CD4-positive, alpha-beta T cell treated with Interferon alpha-2 for 1 hour (primary cell): ENCODE results near the gene USP37.
"Not testable (repeated sequence)": the region's sequence is repeated elsewhere in the genome, so short reads cannot be mapped to it uniquely, and the experiment has no call there.

ENCODE experiments used
- DNase-seq, 2 donors: peaks; one replicate each; pipeline ENCODE4 v3.0.0-alpha.2; 2020 to 2022

Gene USP37

DNA sequence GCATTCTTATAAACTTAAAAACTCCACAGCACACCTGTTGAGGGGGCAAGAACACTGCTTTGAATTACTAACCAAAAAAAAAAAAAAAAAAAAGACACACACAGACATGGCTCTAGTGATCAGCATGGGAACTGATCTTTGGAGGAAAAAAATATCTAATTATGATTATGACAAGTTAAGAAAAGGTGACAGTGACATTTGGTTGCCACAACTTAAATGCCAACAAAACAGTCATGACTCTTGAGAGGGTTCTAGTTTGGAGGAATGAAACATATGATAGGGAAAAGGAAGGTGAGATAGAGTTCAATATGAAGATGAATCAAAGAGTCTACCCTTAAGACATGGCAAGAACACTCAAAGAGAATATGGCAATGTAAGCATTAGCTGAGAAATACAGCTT lies 20.6 kb downstream of the USP37 start:
- no peak for DNase-seq

DNA sequence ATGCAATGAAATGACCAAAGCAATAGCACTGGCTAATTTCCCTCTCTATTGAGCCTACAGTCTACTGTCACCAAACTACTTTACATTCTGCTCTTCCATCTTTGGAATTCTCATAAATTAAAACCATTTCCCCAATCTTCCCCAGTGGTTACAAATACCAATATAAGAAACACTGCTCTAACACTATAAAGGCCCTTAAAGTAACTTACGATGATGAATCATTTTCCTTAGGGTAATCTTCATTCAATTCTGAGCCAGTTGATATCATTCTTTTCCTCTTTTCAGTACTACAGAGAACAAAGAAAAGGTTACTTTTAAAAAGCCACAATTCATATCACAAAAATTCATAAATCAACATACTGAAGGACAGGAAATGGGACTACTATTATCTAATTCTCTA lies 22.1 kb downstream of the USP37 start:
- no peak for DNase-seq

DNA sequence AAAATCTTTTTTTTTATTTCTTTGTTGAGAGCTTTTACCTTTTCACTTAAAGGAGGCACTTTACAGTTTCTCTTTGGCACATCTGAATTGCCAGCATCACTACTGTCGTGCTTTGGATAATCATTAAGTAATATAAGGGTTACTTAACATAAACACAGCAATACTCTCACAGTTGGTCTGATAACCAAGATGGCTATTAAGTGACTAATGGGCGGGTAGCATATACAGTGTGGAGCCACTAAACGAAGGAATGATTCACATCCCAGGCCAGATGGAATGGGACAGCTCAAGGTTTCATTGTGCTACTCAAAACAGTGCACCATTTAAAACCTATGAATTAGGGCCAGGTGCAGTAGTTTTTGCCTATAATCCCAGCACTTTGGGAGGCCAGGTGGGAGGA lies 28.1 kb downstream of the USP37 start:
- no peak for DNase-seq

DNA sequence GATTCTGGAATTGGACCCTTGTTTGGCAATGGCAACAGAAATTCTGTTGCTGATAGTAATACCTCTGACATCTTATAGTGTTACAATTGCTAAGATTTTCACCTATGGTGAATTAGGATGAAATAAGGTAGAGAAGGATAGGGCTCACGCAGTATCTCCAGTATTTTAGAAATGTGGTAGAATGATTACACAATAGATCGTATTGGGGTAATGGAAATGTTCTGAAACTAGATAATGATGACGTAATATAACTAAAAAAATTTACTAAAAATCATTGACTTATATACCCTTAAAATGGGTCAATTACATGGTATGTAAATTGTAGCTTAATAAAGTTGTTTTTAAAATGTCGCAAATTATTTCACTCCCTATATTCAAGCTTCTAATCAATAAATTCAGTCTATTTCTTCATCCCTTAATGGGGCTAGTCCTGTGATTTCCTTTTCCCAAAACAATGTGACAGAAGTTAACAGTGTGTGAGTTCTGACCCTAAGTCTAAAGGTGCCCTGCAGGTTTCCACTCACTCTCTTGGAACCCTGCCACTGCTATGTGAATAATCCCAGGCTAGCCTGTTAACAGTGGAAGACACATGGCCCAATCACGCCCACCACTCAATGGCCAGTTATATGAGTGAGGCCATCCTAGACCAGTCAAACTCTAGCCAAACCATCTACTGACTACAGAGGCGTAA lies 31.2 kb downstream of the USP37 start:
- no peak for DNase-seq

DNA sequence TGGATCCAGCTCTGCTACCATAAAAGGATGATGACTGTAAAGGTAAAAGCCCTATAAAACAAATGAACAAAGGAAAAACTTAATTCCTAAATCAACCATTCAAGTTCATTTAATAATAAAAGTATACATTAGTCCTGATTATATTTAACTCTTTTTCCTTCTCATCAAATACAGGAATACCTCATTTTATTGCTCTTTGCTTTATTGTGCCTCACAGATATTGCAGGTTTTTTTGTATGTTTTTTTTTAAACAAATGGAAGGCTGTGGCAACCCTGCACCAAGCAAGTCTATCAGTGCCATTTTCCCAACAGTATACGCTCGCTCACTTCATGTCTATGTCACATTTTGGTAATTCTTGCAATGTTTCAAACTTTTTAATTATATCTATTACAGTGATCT lies 38.2 kb downstream of the USP37 start:
- no peak for DNase-seq

DNA sequence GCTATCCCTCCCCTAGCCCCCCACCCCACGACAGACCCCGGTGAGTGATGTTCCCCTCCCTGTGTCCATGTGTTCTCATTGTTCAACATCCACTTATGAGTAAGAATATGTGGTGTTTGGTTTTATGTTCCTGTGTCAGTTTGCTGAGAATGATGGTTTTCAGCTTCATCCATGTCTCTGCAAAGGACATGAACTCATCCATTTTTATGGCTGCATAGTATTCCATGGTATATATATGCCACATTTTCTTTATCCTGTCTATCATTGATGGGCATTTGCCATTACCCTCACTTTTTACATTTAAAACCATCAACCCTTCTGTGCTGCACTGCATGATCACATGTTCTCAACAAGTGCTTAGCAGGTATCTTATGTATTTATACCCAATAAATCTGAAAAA lies 39.7 kb downstream of the USP37 start:
- not testable (repeated sequence) for DNase-seq

DNA sequence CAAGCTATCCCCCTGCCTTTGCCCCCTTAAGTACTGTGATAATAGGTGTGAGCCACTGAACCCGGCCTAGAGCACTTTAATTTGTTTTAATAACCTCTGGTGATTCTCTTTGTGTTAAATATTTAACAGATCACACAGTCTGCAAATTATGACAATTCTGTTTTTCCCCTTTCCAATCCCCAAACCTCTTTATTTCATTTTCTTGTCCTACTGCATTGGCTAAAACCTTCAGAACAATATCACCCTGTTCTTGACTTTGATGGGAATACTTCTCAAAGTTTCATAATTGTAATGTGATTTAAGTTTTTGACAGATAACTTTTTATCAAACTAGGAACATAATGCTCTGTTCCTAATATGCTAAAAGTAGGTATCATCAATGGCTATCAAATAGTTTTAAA lies 44.5 kb downstream of the USP37 start:
- no peak for DNase-seq

DNA sequence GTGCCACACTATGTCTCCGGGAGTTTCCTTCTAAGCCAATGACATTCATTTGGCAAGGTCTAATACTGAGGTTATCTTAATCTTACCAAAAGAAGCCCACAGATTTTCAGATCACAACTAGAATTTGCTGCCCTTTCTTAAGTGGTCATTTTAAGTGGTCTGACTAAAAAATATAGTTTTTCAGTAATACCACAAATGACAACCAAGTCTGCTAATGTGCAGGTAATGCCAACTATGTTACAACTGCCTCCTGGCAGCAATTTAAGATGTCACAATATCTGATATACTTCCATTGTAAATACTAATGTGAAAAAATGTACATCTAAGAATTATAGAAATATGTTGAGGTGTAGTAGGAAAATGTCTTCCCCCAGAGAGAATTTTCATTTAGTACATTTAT lies 49.3 kb downstream of the USP37 start:
- DNase-seq: no peak

DNA sequence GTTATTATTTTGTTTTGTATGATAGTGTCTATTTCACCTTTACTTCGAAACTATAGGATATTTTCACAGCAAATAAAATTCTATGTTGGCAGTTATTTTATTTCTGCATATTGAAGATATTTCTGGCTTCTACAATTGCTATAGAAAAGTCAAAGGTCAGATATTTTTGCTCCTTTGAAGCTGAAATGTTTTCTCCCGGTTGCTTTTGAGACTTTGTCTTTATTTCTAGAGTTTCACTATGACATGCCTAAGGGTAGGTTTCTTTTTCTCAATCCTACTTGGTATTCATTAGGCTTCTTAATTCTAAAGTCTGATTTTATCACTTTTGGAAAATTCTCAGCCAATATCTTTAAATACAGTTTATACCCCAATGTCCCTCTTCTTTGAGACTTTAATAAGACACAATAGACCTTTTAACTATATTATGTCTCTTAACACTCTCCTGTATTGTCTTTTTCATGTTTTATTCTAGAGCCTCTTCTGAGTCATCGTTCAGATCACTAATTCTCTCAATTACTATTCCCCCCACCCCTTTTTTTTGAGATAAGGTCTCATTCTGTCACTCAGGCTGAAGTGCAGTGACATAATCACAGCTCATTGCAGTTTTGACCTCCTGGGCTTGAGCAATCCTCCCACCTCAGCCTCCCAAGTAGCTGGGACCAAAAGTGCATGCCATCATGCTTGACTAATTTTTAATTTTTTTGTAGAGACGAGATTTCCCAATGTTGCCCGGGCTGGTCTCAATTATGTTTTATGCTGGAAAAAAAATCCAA lies 50.5 kb downstream of the USP37 start:
- DNase-seq: no peak

DNA sequence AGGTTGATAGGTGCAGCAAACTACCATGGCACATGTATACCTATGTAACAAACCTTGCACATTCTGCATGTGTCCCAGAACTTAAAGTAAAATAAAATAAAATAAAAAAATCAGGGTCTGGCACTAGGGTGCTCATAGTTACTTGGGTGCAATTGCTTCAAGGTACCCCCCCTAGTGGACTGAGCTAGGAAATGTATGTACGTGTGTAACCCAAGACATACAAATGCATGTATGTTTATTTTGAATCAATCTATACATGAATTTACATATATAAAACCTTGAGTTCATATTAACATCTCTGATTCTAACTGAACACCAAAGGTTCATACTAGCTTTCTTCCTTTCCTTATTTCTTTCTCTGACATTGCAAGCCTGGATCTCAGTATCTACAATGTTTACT lies 51.5 kb downstream of the USP37 start:
- DNase-seq: peak; percentile 15 to 50

DNA sequence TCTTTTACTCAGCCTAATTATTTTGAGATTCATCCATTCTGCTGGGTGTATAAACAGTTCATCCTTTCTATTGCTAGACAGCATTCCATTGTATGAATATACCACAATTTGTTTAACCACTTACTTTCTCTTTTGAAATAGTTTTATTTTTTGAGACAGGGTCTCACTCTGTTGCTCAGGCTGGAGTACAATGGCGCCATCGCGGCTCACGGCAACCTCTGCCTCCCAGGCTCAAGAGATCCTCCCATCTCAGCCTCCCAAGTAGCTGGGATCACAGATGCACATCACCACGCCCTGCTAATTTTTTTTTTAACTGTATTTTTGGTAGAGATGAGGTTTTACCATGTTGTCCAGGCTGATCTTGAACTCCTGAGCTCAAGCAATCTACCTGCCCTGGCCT lies 54.5 kb downstream of the USP37 start:
- DNase-seq: no peak

DNA sequence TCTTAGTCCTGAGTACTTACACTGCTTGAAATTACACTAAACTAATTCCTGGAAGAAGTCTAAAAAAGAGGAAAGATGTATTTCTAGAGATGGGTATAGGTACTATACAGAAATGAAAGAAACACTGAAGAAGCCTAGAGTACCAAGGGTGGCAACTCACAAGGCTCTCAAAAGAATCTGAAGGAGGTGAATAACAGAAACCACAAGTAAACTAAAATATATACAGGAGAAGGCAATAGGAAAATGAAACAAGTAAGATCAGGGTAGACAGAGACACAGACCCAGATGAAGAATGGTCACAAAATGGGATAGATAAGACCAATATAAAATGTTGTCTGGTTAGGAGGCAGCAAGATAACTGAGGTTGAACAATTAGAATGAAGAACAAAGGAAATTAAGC lies 59.9 kb downstream of the USP37 start:
- no peak for DNase-seq

DNA sequence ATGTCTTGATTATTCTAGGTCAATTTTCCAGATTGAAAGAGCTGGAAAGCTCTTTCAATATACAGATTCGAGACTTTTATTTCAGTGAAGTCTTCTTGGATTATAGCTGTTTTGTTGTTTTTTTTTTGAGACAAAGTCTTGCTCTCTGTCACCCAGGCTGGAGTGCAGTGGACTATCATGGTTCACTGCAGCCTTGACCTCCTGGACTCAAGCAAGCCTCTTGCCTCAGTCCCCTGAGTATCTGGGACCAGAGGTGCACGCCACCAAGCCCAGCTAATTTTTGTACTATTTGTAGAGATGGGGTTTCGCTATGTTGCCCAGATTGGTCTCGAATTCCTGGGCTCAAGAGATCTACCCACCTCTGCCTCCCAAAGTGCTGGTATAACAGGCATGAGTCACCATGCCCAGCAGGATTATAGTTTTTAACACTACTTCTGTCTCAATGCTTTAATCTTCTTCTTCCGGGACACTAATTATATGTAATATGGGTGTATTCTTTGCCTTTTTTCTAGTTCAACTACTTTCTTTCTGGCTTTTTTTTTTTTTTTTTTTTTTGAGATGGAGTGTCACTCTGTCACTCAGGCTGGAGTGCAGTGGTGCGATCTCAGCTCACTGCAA lies 62.3 kb downstream of the USP37 start:
- no peak for DNase-seq

DNA sequence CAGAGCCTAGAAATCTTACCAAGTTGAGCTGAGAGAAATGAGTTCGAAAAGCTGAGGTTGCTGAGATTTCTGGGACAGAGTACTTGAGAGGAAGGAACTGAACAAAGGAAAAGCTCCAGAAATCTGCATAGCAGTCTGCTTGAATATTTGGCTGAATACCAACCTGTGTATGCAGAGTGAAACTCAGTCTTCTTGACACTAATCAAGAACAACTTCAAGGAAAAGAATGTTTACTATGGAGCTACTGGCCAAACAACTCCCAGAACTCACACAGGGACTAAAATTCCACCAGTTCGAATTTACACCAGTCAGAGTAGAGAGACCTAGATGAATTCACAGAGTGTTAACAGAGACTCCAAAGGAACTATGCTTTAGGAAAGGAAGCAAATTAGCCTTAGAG lies 66.5 kb downstream of the USP37 start:
- DNase-seq: no peak

DNA sequence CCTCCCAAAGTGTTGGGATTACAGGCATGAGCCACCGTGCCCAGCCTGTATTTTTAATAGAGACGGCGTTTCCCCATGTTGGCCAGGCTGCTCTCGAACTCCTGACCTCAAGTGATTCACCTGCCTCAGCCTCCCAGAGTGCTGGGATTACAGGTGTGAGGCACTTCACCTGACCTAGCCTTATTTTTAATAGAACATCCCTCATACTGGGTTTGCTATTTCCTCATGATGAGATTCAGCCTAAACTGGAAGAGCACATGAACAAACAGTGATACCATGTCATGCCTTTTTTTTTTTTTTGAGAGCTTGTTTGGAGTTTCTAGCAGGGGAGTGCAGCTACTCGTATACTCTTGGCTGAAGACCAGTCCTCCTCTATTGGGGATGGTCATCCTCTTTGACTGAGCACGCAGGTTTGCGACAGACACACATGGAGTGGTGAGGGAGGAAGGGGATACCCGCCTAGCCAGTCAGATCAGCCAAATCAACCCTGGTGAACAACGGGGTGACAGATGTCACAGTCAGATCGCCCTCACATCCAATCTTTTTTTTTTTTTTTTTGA lies 67.6 kb downstream of the USP37 start:
- DNase-seq: no peak

DNA sequence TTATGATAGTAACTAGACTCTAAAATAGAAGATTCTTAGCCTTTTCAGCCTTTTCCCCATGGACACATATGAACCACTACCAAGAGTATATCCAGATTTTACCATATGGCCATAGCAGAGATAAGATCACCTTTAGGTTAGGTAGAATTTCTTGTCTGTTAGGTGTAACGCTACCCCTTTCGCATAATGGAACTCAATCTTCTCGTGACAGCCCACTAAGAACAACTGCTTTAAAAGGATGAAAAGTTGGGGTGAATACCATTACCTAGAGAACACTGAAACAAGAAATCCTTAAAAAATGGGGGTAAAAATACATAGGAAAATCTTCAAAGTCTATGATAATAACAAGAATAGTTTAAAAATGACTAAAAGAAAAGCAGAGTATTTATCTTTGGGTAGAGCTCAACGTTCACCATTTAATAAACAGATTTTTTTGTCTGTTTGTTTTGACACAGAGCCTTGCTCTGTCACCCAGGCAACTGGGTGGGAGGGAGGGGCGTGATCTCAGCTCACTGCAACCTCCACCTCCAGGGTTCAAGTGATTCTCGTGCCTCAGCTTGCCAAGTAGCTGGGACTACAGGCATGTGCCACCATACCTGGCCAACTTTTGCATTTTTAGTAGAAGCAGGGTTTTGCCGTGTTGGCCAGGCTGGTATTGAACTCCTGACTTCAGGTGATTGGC lies 82.0 kb downstream of the USP37 start:
- no peak for DNase-seq

DNA sequence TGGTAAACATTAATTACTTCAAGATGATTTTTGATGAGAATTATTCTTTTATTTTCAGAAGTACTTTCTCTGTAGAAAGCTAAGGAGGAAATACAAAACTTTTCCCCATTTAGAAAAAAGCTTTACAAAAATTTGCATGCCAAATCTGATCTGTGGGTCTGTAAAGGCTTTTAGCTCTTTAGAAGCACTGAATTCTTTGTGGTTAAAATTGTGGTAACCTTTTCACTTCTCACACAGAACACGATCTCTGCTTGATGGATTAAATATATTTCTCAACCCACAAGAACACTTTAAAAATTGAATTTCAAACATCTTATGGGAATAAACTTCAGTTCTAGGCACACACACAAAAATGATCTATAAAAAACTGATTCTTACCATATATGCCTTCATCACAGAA lies 85.5 kb downstream of the USP37 start:
- no peak for DNase-seq

DNA sequence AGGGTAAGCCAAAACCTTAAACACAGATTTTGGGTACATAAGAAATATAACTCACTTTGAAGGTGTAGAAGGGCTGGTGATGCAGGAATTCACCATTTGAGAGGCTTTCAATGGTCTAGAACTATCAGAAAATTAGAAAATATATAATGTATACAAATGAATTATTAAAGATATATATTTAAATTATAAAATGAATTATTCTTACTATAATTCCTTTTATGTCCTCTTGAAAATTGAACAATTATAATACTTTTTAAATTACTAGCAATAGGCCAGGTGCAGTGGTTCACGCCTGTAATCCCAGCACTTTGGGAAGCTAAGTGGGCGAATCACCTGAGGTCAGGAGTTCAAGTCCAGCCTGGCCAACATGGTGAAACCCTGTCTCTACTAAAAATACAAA lies 88.6 kb downstream of the USP37 start:
- no peak for DNase-seq

DNA sequence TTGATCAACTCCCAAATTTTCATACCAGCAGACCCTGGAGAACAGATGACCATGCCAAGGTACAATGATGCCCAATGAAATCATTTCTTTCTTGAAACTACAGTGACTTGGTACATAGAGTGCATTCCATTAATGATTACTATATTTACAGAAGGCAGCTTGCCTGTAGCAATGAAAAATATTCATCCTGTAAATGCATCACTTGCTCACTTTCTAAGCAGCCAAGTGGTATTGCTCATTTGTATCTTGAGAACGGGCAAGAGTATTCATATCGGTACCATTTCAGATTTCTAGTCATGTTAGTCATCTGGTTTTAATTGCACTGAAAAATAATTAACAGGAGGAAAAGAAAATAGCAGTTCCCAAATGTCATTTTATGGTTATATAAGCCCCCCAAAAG lies 89.6 kb downstream of the USP37 start:
- no peak for DNase-seq

DNA sequence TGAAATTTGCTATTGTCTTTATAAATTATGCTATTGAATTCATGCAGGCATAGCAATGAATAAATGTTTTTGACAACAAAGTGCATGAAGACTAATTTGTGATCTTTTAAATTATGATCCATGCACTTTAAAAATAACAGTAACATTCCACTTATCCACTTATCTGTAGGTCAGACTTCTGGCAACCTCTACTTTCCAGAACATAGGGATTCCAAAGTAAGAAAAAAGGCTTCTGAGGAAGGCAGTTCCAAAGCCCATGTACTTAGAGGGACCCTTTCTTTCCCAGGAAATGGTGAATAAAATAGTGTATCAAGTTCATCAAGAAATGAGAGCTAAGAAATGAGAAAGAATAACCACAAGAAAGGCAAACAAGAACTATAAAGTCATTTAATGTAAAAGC lies 90.9 kb downstream of the USP37 start:
- DNase-seq: no peak

DNA sequence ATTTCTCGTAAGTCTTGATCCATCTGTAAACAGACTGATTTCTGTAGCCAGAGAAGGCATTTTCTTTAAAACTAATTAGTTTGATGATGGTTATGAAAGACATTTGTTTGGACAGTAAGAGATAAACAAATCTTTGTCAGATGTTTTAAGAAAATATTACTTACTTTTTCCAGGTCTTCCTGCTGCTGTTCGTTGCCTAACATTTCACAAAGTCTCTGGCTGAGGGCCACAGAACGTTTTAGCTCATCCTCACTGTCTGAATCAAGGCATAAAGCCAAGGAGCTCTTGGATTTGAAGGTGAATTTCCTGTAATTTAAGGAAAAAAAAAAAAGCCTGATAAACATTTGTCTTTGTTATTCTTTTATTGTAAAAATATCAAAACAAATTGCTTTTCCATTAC lies 91.5 kb downstream of the USP37 start:
- DNase-seq: no peak

DNA sequence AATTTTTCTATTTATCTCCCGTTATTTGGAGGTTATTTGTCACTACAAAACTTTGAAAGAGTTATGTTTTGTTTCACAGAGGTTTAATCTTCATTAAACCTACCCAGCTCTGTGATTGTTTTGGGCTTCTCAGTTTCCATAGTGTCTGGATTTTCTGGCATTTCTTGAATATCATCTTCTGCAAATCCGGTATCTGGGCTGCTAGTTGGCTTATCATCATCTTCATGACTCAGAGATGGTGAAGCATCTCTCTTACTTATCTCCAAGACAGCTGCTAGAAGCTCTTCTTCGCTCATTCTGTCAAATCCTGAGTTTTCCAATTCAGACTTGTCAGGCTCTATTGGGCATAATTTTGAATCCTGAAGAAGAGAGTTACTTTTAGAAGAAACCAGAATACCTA lies 93.6 kb downstream of the USP37 start:
- no peak for DNase-seq

DNA sequence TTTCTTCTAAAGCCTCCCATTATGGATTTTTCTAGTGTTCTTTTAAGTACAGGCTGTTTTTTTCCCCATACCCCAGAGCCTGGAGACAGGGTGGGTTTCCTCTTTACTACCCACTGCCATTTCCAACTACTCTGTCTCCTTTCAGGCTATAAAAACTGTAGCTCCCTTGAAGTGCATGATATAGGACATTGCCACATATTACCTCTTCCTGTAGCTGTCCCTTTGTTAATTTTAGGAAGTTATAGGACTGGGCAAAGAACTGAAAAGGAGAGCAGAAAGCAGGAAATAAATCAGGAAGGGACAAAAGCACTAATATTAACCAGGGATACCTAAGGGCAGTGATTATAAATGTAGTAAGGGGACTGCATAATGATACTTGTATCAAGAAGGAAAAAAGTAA lies 95.2 kb downstream of the USP37 start:
- DNase-seq: no peak
